B cell (primary cell): Measurements from ENCODE around the gene WWC1.

Experiments
- CTCF ChIP-seq: fragments of 200-600 bp; IDR thresholded peaks from one replicate; pipeline ENCODE4 v1.8.0; 2022; ENCODE audit warnings: antibody characterized with exemption, mild to moderate bottlenecking
- EZH2 ChIP-seq: IDR thresholded peaks from 2 replicates; pipeline ENCODE4 v1.6.1; 2012; ENCODE audit warnings: borderline replicate concordance, low read depth, mild to moderate bottlenecking, moderate library complexity, low read length; ENCODE audit not compliant: insufficient read depth, poor library complexity, severe bottlenecking

DNA sequence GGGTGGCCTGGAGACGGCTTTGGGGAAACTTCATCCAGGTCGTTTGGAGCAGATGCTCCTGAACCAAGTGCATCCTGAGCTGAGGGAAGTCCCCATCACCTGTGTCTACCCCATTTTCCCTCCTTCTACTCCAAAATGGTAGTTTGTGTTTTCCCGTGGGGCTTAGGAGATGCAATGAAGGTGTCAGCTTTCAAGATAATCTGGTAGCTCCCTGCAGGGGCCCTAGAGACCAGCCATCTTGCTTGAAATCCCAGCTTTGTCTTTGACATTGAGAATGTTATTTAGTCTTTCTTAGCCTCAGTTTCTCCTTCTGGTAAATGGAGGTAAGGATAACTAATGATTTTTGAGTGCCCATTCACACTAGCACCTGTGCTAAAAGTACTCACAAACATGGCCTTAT is 77.4 kb downstream of the WWC1 start:
- no peak for TF ChIP-seq CTCF
- TF ChIP-seq EZH2: no peak
